HG03045 (cell line): Measurements from ENCODE around the gene EEF2.

Experiments used
- ATAC-seq: cut with Tn5 transposase; IDR thresholded peaks from one replicate; pipeline ENCODE4 v1.9.1; 2021; ENCODE audit warnings: mild to moderate bottlenecking, moderate library complexity; ENCODE audit not compliant: unreplicated experiment

Gene EEF2

GRCh38 chr19:3986260-3987041 is 1.2 kb upstream of the EEF2 start:
- ATAC-seq, result no peak

GRCh38 chr19:3985643-3986259 is 488 bp upstream of the EEF2 start:
- no peak for ATAC-seq

- ATAC-seq, result no peak
These were observed 717 bp downstream of the EEF2 start for GRCh38 chr19:3984584-3984907.

GRCh38 chr19:3983936-3984583 is 1.2 kb downstream of the EEF2 start:
- no peak for ATAC-seq

GRCh38 chr19:3983542-3983914 is 1.7 kb downstream of the EEF2 start:
- ATAC-seq, result no peak

- ATAC-seq, result no peak
These were observed 2.3 kb downstream of the EEF2 start for GRCh38 chr19:3982701-3983541.

GRCh38 chr19:3981736-3982681 is 3.3 kb downstream of the EEF2 start:
- ATAC-seq, result no peak

- ATAC-seq, result no peak
These were observed 3.9 kb downstream of the EEF2 start for GRCh38 chr19:3981373-3981735.

- no peak for ATAC-seq
These were observed 4.7 kb downstream of the EEF2 start for GRCh38 chr19:3980353-3981251.

- no peak for ATAC-seq
These were observed 5.5 kb downstream of the EEF2 start for GRCh38 chr19:3979674-3980352.

GRCh38 chr19:3979289-3979673 is 6.0 kb downstream of the EEF2 start:
- no peak for ATAC-seq

GRCh38 chr19:3978145-3978544 is 7.1 kb downstream of the EEF2 start:
- ATAC-seq, result no peak

- no peak for ATAC-seq
These were observed 7.8 kb downstream of the EEF2 start for GRCh38 chr19:3977242-3978143.

- ATAC-seq, result no peak
These were observed 8.6 kb downstream of the EEF2 start for GRCh38 chr19:3976495-3977241.

- ATAC-seq, result no peak
These were observed 9.6 kb downstream of the EEF2 start for GRCh38 chr19:3975637-3976087.

- ATAC-seq, result no peak
These were observed 10.1 kb downstream of the EEF2 start for GRCh38 chr19:3975144-3975543.
